Measurements from ENCODE around the gene PPP1R7. TPM values are rescaled to one million over a fixed set of nuclear protein-coding genes. Genes with fewer than 3 reads are reported as not detected.

Gene PPP1R7
- polyA plus RNA-seq, 3 donors, result 54.9 to 102 (median 84.4) TPM

GRCh38 chr2:241182126-241182525, 31.9 kb downstream of the PPP1R7 start:
- Histone ChIP-seq H3K4me1 (ENCODE audit: control insufficient read depth in 1 of 2, insufficient read depth in 2 of 2, low read length in 2 of 2) (no peaks in the 10 kb centered on the region), H3K27ac (ENCODE audit: low read depth in 1 of 2, low read length in 2 of 2) (no peak overlapping the region), H3K36me3 (replicated peaks in 1 of 2; ENCODE audit: control insufficient read depth in 1 of 2, insufficient read depth in 2 of 2, low read length in 2 of 2) (peaks cover 32 to 60% of the 10 kb centered on the region in 2 donors), H3K27me3 (ENCODE audit: control insufficient read depth in 2 of 2, insufficient read depth in 2 of 2, low read length in 2 of 2) (no peaks in the 10 kb centered on the region), H3K9ac (ENCODE audit: insufficient read depth, low read length, poor library complexity, severe bottlenecking) (no peak overlapping the region), H2AFZ (ENCODE audit: insufficient read depth, low read depth, low read length, poor library complexity, severe bottlenecking) (no peak overlapping the region), H4K20me1 (ENCODE audit: insufficient read depth, low read length) (no peaks in the 10 kb centered on the region), H3K9me3 (replicated peaks in 1 of 2; ENCODE audit: control insufficient read depth in 1 of 2, insufficient read depth in 1 of 2, low read length in 2 of 2) (no peaks in the 10 kb centered on the region), H3K4me2 (replicated peaks; ENCODE audit: extremely low read depth, low read length, poor library complexity, severe bottlenecking) (no peak overlapping the region), H3K79me2 (ENCODE audit: insufficient read depth, low read length) (no peaks in the 10 kb centered on the region), H3K4me3 (replicated peaks in 1 of 3; ENCODE audit: low read depth in 2 of 3, low read length in 3 of 3) (no peak overlapping the region)
- intact Hi-C loops (cut with micrococcal nuclease), result no loop called here
- H3K36me3 Mint-ChIP-seq, result peaks cover 50 to 64% of the 10 kb centered on the region in 2 donors
- no peaks in the 10 kb centered on the region for H3K4me1 Mint-ChIP-seq
- peaks cover 0 to 3% (median 1%) of the 10 kb centered on the region in 7 donors for H3K9me3 Mint-ChIP-seq
- no peak for DNase-seq
- H3K27ac Mint-ChIP-seq, result no peak overlapping the region
- 81% methylated on average over 3 of the region's 3 CpGs for WGBS (ENCODE audit: insufficient coverage)
- peaks cover 0 to 2% (median 0%) of the 10 kb centered on the region in 3 donors for H3K27me3 Mint-ChIP-seq (ENCODE audit: low read depth in 3 of 3)
- TF ChIP-seq, protein P1, sequence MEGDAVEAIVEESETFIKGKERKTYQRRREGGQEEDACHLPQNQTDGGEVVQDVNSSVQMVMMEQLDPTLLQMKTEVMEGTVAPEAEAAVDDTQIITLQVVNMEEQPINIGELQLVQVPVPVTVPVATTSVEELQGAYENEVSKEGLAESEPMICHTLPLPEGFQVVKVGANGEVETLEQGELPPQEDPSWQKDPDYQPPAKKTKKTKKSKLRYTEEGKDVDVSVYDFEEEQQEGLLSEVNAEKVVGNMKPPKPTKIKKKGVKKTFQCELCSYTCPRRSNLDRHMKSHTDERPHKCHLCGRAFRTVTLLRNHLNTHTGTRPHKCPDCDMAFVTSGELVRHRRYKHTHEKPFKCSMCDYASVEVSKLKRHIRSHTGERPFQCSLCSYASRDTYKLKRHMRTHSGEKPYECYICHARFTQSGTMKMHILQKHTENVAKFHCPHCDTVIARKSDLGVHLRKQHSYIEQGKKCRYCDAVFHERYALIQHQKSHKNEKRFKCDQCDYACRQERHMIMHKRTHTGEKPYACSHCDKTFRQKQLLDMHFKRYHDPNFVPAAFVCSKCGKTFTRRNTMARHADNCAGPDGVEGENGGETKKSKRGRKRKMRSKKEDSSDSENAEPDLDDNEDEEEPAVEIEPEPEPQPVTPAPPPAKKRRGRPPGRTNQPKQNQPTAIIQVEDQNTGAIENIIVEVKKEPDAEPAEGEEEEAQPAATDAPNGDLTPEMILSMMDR (IDR thresholded peaks at IDR 0.05), result no peak
- no peak overlapping the region for H3K4me3 Mint-ChIP-seq

DNA sequence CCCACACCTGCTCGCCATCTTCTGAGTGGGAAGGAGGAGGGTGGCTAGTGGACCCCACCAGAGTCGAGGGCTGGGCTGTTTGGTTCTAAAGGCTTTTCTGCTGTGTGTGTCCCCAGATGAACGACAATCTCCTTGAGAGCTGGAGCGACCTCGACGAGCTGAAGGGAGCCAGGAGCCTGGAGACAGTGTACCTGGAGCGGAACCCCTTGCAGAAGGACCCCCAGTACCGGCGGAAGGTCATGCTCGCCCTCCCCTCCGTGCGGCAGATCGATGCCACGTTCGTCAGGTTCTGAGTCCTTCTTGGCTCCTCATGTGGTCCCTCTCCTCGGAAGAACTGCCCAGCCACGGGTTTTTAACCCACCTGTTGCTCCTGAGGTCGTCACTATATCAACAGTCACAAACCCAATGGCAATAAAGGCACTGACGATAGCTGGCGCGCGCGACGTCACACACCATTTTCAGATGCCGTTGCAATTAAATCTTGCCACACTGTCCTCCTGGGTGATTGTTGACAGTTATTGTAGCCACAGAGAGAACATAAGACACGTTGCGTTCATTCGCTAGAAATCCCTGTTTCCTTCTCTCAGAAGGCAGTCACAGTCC, 32.4 kb downstream of the PPP1R7 start:
- no peak overlapping the region for H3K27ac Mint-ChIP-seq
- intact Hi-C loops (cut with micrococcal nuclease), result no loop called here
- no peaks in the 10 kb centered on the region for H3K4me1 Mint-ChIP-seq
- Histone ChIP-seq H3K79me2 (ENCODE audit: insufficient read depth, low read length) (no peaks in the 10 kb centered on the region), H3K36me3 (replicated peaks in 1 of 2; ENCODE audit: control insufficient read depth in 1 of 2, insufficient read depth in 2 of 2, low read length in 2 of 2) (peaks cover 29 to 55% of the 10 kb centered on the region in 2 donors), H2AFZ (ENCODE audit: insufficient read depth, low read depth, low read length, poor library complexity, severe bottlenecking) (no peak overlapping the region), H3K27me3 (ENCODE audit: control insufficient read depth in 2 of 2, insufficient read depth in 2 of 2, low read length in 2 of 2) (no peaks in the 10 kb centered on the region), H3K4me2 (replicated peaks; ENCODE audit: extremely low read depth, low read length, poor library complexity, severe bottlenecking) (no peak overlapping the region), H3K9me3 (replicated peaks in 1 of 2; ENCODE audit: control insufficient read depth in 1 of 2, insufficient read depth in 1 of 2, low read length in 2 of 2) (no peaks in the 10 kb centered on the region), H4K20me1 (ENCODE audit: insufficient read depth, low read length) (no peaks in the 10 kb centered on the region), H3K9ac (ENCODE audit: insufficient read depth, low read length, poor library complexity, severe bottlenecking) (no peak overlapping the region), H3K4me3 (replicated peaks in 1 of 3; ENCODE audit: low read depth in 2 of 3, low read length in 3 of 3) (no peak overlapping the region), H3K4me1 (ENCODE audit: control insufficient read depth in 1 of 2, insufficient read depth in 2 of 2, low read length in 2 of 2) (no peaks in the 10 kb centered on the region), H3K27ac (ENCODE audit: low read depth in 1 of 2, low read length in 2 of 2) (no peak overlapping the region)
- no peak overlapping the region for H3K4me3 Mint-ChIP-seq
- TF ChIP-seq, protein P1 (IDR thresholded peaks at IDR 0.05), result no peak
- H3K9me3 Mint-ChIP-seq, result peaks cover 0 to 1% (median 1%) of the 10 kb centered on the region in 7 donors
- 97% methylated on average over 27 of the region's 28 CpGs for WGBS (ENCODE audit: insufficient coverage)
- no peak for DNase-seq
- peaks cover 0 to 2% (median 0%) of the 10 kb centered on the region in 3 donors for H3K27me3 Mint-ChIP-seq (ENCODE audit: low read depth in 3 of 3)
- H3K36me3 Mint-ChIP-seq, result peaks cover 45 to 59% of the 10 kb centered on the region in 2 donors
